BE2C (cell line): ENCODE results near the gene HIP1.

ENCODE experiments used
- DNase-seq: peaks from one replicate; pipeline ENCODE4 v3.0.0-alpha.2; 2020
- H3K27me3 ChIP-seq: fragments of 250-450 bp; sonication (Bioruptor Pico); 2 replicates; pipeline ENCODE4 v1.5.1; 2020; ENCODE audit warnings: mild to moderate bottlenecking
- H3K36me3 ChIP-seq: fragments of 250-450 bp; sonication (Bioruptor Pico); 2 replicates; pipeline ENCODE4 v1.5.1; 2020; ENCODE audit warnings: mild to moderate bottlenecking
- H3K4me1 ChIP-seq: fragments of 250-450 bp; sonication (Bioruptor Pico); 2 replicates; pipeline ENCODE4 v1.5.1; 2020
- H3K4me3 ChIP-seq: 2 replicates; pipeline ENCODE4 v1.5.1; 2011; ENCODE audit warnings: low read depth, low read length
- H3K9me3 ChIP-seq: fragments of 250-450 bp; sonication (Bioruptor Pico); 2 replicates; pipeline ENCODE4 v1.5.1; 2020
- TF ChIP-seq, protein P1 (sequence below): IDR thresholded peaks from 2 replicates; pipeline ENCODE4 v1.5.1; 2012; ENCODE audit warnings: mild to moderate bottlenecking, low read depth, low read length

HIP1 gene

DNA sequence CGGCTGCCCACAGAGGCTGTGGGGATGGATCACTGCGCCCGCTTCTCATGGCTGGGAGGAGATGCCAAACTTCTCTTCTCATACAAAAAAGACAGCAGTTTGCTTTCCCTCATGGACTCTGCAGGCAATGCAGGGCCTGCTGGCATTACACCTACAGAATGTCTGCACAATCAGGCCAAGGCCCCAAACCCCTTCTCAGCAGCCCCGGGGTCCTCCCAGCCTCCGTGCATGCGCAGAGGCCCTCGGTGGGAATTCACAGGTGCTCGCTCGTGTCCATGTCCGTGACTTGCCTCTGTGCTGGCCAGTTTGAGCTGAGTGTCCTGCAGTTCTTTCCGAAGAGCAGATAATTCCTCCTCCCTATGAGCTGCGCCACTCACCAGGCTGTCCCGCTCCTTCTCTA, 183.0 kb downstream of the HIP1 start:
- H3K27me3 ChIP-seq = no peaks in the 10 kb centered on the region
- TF ChIP-seq, protein P1, sequence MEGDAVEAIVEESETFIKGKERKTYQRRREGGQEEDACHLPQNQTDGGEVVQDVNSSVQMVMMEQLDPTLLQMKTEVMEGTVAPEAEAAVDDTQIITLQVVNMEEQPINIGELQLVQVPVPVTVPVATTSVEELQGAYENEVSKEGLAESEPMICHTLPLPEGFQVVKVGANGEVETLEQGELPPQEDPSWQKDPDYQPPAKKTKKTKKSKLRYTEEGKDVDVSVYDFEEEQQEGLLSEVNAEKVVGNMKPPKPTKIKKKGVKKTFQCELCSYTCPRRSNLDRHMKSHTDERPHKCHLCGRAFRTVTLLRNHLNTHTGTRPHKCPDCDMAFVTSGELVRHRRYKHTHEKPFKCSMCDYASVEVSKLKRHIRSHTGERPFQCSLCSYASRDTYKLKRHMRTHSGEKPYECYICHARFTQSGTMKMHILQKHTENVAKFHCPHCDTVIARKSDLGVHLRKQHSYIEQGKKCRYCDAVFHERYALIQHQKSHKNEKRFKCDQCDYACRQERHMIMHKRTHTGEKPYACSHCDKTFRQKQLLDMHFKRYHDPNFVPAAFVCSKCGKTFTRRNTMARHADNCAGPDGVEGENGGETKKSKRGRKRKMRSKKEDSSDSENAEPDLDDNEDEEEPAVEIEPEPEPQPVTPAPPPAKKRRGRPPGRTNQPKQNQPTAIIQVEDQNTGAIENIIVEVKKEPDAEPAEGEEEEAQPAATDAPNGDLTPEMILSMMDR = no peak

GRCh38 chr7:75546237-75547015, 192.3 kb downstream of the HIP1 start:
- TF ChIP-seq, protein P1 = no peak
- Histone ChIP-seq H3K4me1 (no peaks in the 10 kb centered on the region), H3K36me3 (no peaks in the 10 kb centered on the region; the same call in 1 of the 2 replicates), H3K27me3 (no peaks in the 10 kb centered on the region), H3K9me3 (no peaks in the 10 kb centered on the region), H3K4me3 (no peak overlapping the region)
- no peak for DNase-seq

More for the DNA sequence above, 183.0 kb downstream of the HIP1 start:
- 0 out of 2 replicates have a peak, but pooled peaks cover 3% of the 10 kb centered on the region for H3K36me3 ChIP-seq
- no peak overlapping the region for H3K4me3 ChIP-seq
- no peaks in the 10 kb centered on the region for H3K9me3 ChIP-seq
- DNase-seq = no peak
- no peaks in the 10 kb centered on the region for H3K4me1 ChIP-seq

- Histone ChIP-seq H3K36me3 (no peaks in the 10 kb centered on the region), H3K4me1 (no peaks in the 10 kb centered on the region), H3K27me3 (no peaks in the 10 kb centered on the region), H3K9me3 (no peaks in the 10 kb centered on the region), H3K4me3 (no peak overlapping the region)
- TF ChIP-seq, protein P1 = no peak
- no peak for DNase-seq
Observed at GRCh38 chr7:75537731-75538130, 201.0 kb downstream of the HIP1 start.

- Histone ChIP-seq H3K9me3 (no peaks in the 10 kb centered on the region), H3K4me3 (no peak overlapping the region), H3K36me3 (no peaks in the 10 kb centered on the region), H3K4me1 (no peaks in the 10 kb centered on the region), H3K27me3 (no peaks in the 10 kb centered on the region)
- TF ChIP-seq, protein P1 = no peak
- DNase-seq = no peak
Observed at GRCh38 chr7:75536940-75537538, 201.7 kb downstream of the HIP1 start.

- Histone ChIP-seq H3K27me3 (no peaks in the 10 kb centered on the region), H3K4me1 (no peaks in the 10 kb centered on the region), H3K36me3 (no peaks in the 10 kb centered on the region), H3K4me3 (no peak overlapping the region), H3K9me3 (no peaks in the 10 kb centered on the region)
- TF ChIP-seq, protein P1 = no peak
- no peak for DNase-seq
Observed at GRCh38 chr7:75536491-75536890, 202.2 kb downstream of the HIP1 start.

GRCh38 chr7:75534727-75535307, 203.9 kb downstream of the HIP1 start:
- no peak for DNase-seq
- TF ChIP-seq, protein P1 = no peak
- no peak overlapping the region for H3K4me3 ChIP-seq
- H3K4me1 ChIP-seq = no peaks in the 10 kb centered on the region
- no peaks in the 10 kb centered on the region for H3K9me3 ChIP-seq
- no peaks in the 10 kb centered on the region for H3K27me3 ChIP-seq
- no peaks in the 10 kb centered on the region for H3K36me3 ChIP-seq
